Vagina (tissue), 2 donors: Measurements from ENCODE around the gene SHISAL2A. TPM values are rescaled to one million over a fixed set of nuclear protein-coding genes. Genes with fewer than 3 reads are reported as not detected.

Source experiments
- DNase-seq, 2 donors: peaks; one replicate each; pipeline ENCODE4 v3.0.0-alpha.2; 2017; ENCODE audit errors: extremely low spot score in 2 of 2
- H3K27ac ChIP-seq: fragments of 200-600 bp; sonication (generic); one replicate; pipeline ENCODE4 v1.5.1; 2019
- H3K27me3 ChIP-seq: fragments of 200-600 bp; sonication (generic); one replicate; pipeline ENCODE4 v1.5.1; 2019
- H3K36me3 ChIP-seq, 2 donors: fragments of 200-600 bp; sonication (generic); one replicate each; pipeline ENCODE4 v1.5.1; 2017 to 2019
- H3K4me1 ChIP-seq: fragments of 200-600 bp; sonication (generic); one replicate; pipeline ENCODE4 v1.5.1; 2019
- H3K4me3 ChIP-seq, 2 donors: fragments of 200-600 bp; sonication (generic); 1 replicate in 1 of 2; 2 replicates in 1 of 2; pipeline ENCODE4 v1.5.1; 2016 to 2019
- H3K9me3 ChIP-seq: fragments of 200-600 bp; sonication (generic); one replicate; pipeline ENCODE4 v1.5.1; 2019
- CTCF ChIP-seq, 3 experiments: fragments of 450-650 bp in 2 of 3; fragments of 200-600 bp in 1 of 3; sonication (generic) in 1 of 3; IDR thresholded peaks; one replicate each; pipeline ENCODE4 v1.5.1; 2017 to 2019; ENCODE audit warnings: antibody characterized with exemption in 3 of 3, mild to moderate bottlenecking in 2 of 3, moderate library complexity in 2 of 3
- POLR2A ChIP-seq, 2 donors: fragments of 450-650 bp; IDR thresholded peaks; one replicate each; pipeline ENCODE4 v1.6.1; 2017; ENCODE audit warnings: antibody characterized with exemption in 2 of 2, mild to moderate bottlenecking in 2 of 2, moderate library complexity in 2 of 2
- POLR2AphosphoS5 ChIP-seq, 2 donors: sonication (generic); formaldehyde crosslinking; IDR thresholded peaks; one replicate each; pipeline ENCODE4 v1.9.0; 2017; ENCODE audit warnings: antibody characterized with exemption in 2 of 2, mild to moderate bottlenecking in 2 of 2, low read depth in 1 of 2; ENCODE audit not compliant: insufficient read depth in 1 of 2
- intact Hi-C: fragments of 100-400 bp; cut with DNase I; formaldehyde crosslinking; loops from one replicate; pipeline ENCODE4 v1.15.1; 2023
- total RNA-seq: library from RNA; depleted of rRNA; stranded (reverse); fragments of >200 nt; gene quantifications from one replicate; pipeline ENCODE4 v1.2.3, GENCODE V29; 2016

SHISAL2A gene
- total RNA-seq, 1 donor from 2014 or later, result 3.2 TPM

GRCh38 chr1:52634111-52634510 is 1.1 kb downstream of the SHISAL2A start:
- Histone ChIP-seq H3K9me3 (no peaks in the 10 kb centered on the region), H3K36me3 (no peaks in the 10 kb centered on the region), H3K4me3 (no peak overlapping the region), H3K27ac (no peak overlapping the region), H3K4me1 (peaks cover 19% of the 10 kb centered on the region), H3K27me3 (peaks cover 4% of the 10 kb centered on the region)
- no peak for DNase-seq
- TF ChIP-seq CTCF (IDR thresholded peaks at IDR 0.05) (no peak), POLR2AphosphoS5 (IDR thresholded peaks at IDR 0.05; ENCODE audit: insufficient read depth in 1 of 2, low read depth in 1 of 2) (no peak), POLR2A (IDR thresholded peaks at IDR 0.05) (no peak)
- intact Hi-C loops, result no loop called here

- no peaks in the 10 kb centered on the region for H3K36me3 ChIP-seq
- intact Hi-C loops, result no loop called here
- no peak overlapping the region for H3K27ac ChIP-seq
- TF ChIP-seq CTCF (IDR thresholded peaks at IDR 0.05) (no peak), POLR2A (IDR thresholded peaks at IDR 0.05) (no peak), POLR2AphosphoS5 (IDR thresholded peaks at IDR 0.05; ENCODE audit: insufficient read depth in 1 of 2, low read depth in 1 of 2) (no peak)
- DNase-seq, result no peak
- peaks cover 15% of the 10 kb centered on the region for H3K4me1 ChIP-seq
- peaks cover 4% of the 10 kb centered on the region for H3K27me3 ChIP-seq
- H3K4me3 ChIP-seq, result no peak overlapping the region
- no peaks in the 10 kb centered on the region for H3K9me3 ChIP-seq
These were observed 2.5 kb downstream of the SHISAL2A start for GRCh38 chr1:52635321-52636089.

GRCh38 chr1:52636721-52637695 is 4.0 kb downstream of the SHISAL2A start:
- H3K9me3 ChIP-seq, result no peaks in the 10 kb centered on the region
- peak in 1 of 2 donors; percentile 47 for DNase-seq
- peaks cover 4% of the 10 kb centered on the region for H3K27me3 ChIP-seq
- H3K27ac ChIP-seq, result peak overlapping the region; percentile 27
- intact Hi-C loops, result no loop called here
- H3K4me3 ChIP-seq, result no peak overlapping the region
- no peaks in the 10 kb centered on the region for H3K36me3 ChIP-seq
- peaks cover 15% of the 10 kb centered on the region for H3K4me1 ChIP-seq
- TF ChIP-seq POLR2A (IDR thresholded peaks at IDR 0.05), result no peak

- H3K36me3 ChIP-seq, result no peaks in the 10 kb centered on the region
- no peak for TF ChIP-seq POLR2AphosphoS5 (IDR thresholded peaks at IDR 0.05; ENCODE audit: insufficient read depth in 1 of 2, low read depth in 1 of 2)
- no peak for TF ChIP-seq CTCF (IDR thresholded peaks at IDR 0.05)
- no peak for TF ChIP-seq POLR2A (IDR thresholded peaks at IDR 0.05)
- H3K27me3 ChIP-seq, result peaks cover 4% of the 10 kb centered on the region
- DNase-seq, result peak in 1 of 2 donors; percentile 37
- H3K4me3 ChIP-seq, result no peak overlapping the region
- no peaks in the 10 kb centered on the region for H3K9me3 ChIP-seq
- no peak overlapping the region for H3K27ac ChIP-seq
- intact Hi-C loops, result no loop called here
- peaks cover 9% of the 10 kb centered on the region for H3K4me1 ChIP-seq
These were observed 5.0 kb downstream of the SHISAL2A start for GRCh38 chr1:52637946-52638345.

GRCh38 chr1:52640697-52641096 is 7.7 kb downstream of the SHISAL2A start:
- Histone ChIP-seq H3K27ac (no peak overlapping the region), H3K4me3 (no peak overlapping the region), H3K36me3 (no peaks in the 10 kb centered on the region), H3K27me3 (no peaks in the 10 kb centered on the region), H3K9me3 (no peaks in the 10 kb centered on the region), H3K4me1 (no peaks in the 10 kb centered on the region)
- TF ChIP-seq POLR2AphosphoS5 (IDR thresholded peaks at IDR 0.05; ENCODE audit: insufficient read depth in 1 of 2, low read depth in 1 of 2) (no peak), POLR2A (IDR thresholded peaks at IDR 0.05) (no peak), CTCF (IDR thresholded peaks at IDR 0.05) (no peak)
- no peak for DNase-seq
- intact Hi-C loops, result no loop called here
